Inflammatory macrophage treated with lipopolysaccharide for 4 hours (primary cell): ENCODE results near the gene SMC1A.

Experiments used
- DNase-seq: peaks from one replicate; pipeline ENCODE4 v3.0.0-alpha.2; 2020

The SMC1A gene

DNA sequence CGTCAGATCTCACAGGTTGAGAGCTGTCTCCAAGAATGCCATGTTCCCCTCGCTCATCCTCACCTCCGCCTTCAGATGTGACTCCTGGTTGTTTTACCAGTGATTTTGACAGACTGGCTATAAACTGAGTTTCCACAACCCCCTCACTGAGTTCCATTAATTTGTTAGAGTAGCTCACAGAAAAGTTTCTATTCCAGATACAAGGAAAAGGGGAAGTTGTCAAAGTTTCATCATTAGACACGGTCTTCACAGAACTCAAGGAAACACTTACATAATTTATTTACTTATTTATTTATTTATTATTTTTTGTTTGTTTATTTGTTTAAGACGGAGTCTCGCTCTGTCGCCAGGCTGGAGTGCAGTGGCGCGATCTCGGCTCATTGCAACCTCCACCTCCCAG, 85.4 kb downstream of the SMC1A start:
- DNase-seq: peak; percentile 64

DNA sequence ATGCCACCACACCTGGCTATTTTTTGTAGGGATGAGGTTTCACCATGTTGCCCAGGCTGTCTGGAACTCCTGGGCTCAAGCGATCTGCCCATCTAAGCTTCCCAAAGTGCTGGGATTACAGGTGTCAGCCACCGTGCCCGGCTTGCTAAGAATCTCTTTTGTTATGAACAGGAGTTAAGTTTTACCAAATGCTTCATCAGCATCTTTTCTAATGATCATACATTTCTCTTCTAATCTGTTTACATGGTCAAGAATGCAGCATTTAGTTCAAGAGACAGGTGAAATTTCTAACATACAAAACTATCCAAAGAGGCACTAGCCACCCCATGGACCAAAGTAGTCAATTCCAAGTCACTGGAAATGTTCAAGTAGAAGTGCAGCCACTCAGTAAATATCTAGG, 88.6 kb downstream of the SMC1A start:
- DNase-seq: no peak

- DNase-seq: no peak
Observed at GRCh38 chrX:53332204-53332603, 90.2 kb downstream of the SMC1A start.

GRCh38 chrX:53330331-53330730, 92.1 kb downstream of the SMC1A start:
- no peak for DNase-seq

- peak; percentile 10 for DNase-seq
Observed at GRCh38 chrX:53324803-53325202, 97.7 kb downstream of the SMC1A start.
